Measurements from ENCODE around the gene SYNGR3. TPM values are rescaled to one million over a fixed set of nuclear protein-coding genes. Genes with fewer than 3 reads are reported as not detected.
A peak's percentile ranks its signal among the peaks of the same experiment; 100 is the strongest.

The SYNGR3 gene
- total and polyA plus RNA-seq, 2 of the 13 experiments (the other 11 are each of a cell fraction or from before 2014, with no cell fraction given): 0.97 to 5.7 TPM

- TF ChIP-seq ZNF609 (CRISPR knock-in tag; IDR thresholded peaks at IDR 0.05; ENCODE audit: borderline replicate concordance): peak; percentile 89
- TF ChIP-seq SALL2 (CRISPR knock-in tag; IDR thresholded peaks at IDR 0.05): no peak
- no peak for TF ChIP-seq ZNF224 (CRISPR knock-in tag; IDR thresholded peaks at IDR 0.05)
- TF ChIP-seq ATF4 (CRISPR knock-in tag; IDR thresholded peaks at IDR 0.05): no peak
- TF ChIP-seq TSC22D2 (CRISPR knock-in tag; IDR thresholded peaks at IDR 0.05; ENCODE audit: borderline replicate concordance): no peak
- TF ChIP-seq TARDBP (CRISPR knock-in tag; IDR thresholded peaks at IDR 0.05): peak; percentile 83
- 0 out of 2 replicates have a peak, but pooled peaks have one; percentile 45 for TF ChIP-seq MLX (CRISPR knock-in tag; IDR thresholded peaks at IDR 0.05)
- TF ChIP-seq NR0B2 (CRISPR knock-in tag; IDR thresholded peaks at IDR 0.05): 0 out of 2 replicates have a peak, but pooled peaks have one; percentile 27
- TF ChIP-seq SMC3 (IDR thresholded peaks at IDR 0.05; ENCODE audit: low read length): no peak
- no peak for TF ChIP-seq ZNF550 (CRISPR knock-in tag; IDR thresholded peaks at IDR 0.05; ENCODE audit: borderline replicate concordance)
- 0 out of 2 replicates have a peak, but pooled peaks have one; percentile 33 for TF ChIP-seq ZNF335 (CRISPR knock-in tag; IDR thresholded peaks at IDR 0.05)
- TF ChIP-seq RCOR2 (CRISPR knock-in tag; IDR thresholded peaks at IDR 0.05): peak; percentile 57; the same call in 1 of the 2 replicates
- peak; percentile 51; the same call in 1 of the 3 replicates for TF ChIP-seq MXI1 (IDR thresholded peaks at IDR 0.05; ENCODE audit: borderline replicate concordance, low read depth, low read length)
- no peak for TF ChIP-seq NFYC (CRISPR knock-in tag; IDR thresholded peaks at IDR 0.05)
- peak; percentile 97 for TF ChIP-seq SKIL (CRISPR knock-in tag; IDR thresholded peaks at IDR 0.05; ENCODE audit: borderline replicate concordance)
- no peak for TF ChIP-seq MATR3 (CRISPR knock-in tag; IDR thresholded peaks at IDR 0.05)
- no peak for TF ChIP-seq TERF1 (CRISPR knock-in tag; IDR thresholded peaks at IDR 0.05)
Measured at GRCh38 chr16:2039274-2040031, 49.7 kb downstream of the SYNGR3 start (continued).

All from HepG2 (cell line).